ENCODE measurements around the gene S100PBP.

Gene S100PBP

GRCh38 chr1:32884032-32884372 lies 66.5 kb downstream of the S100PBP start:
- TF ChIP-seq EZH2 (optimal IDR thresholded peaks at IDR 0.05; ENCODE audit: low read depth, low read length) (no peak), CTCF (IDR thresholded peaks at IDR 0.05; ENCODE audit: low read length) (no peak), EZH2phosphoT487 (IDR thresholded peaks at IDR 0.05; ENCODE audit: low read length) (no peak)

GRCh38 chr1:32884726-32885125 lies 67.3 kb downstream of the S100PBP start:
- no peak overlapping the region for H2AFZ ChIP-seq (ENCODE audit: low read length)
- no peaks in the 10 kb centered on the region for H3F3A ChIP-seq (ENCODE audit: insufficient read depth, low read length)
- H3K27me3 ChIP-seq (replicated peaks; ENCODE audit: insufficient read depth, low read length): peaks cover 57% of the 10 kb centered on the region
- no peak for TF ChIP-seq CTCF (IDR thresholded peaks at IDR 0.05; ENCODE audit: low read length)
- no peak for TF ChIP-seq EZH2phosphoT487 (IDR thresholded peaks at IDR 0.05; ENCODE audit: low read length)
- no peak for TF ChIP-seq EZH2 (optimal IDR thresholded peaks at IDR 0.05; ENCODE audit: low read depth, low read length)
- no peak for DNase-seq
- no peak overlapping the region for H3K4me2 ChIP-seq (ENCODE audit: low read depth, low read length)
- no peak overlapping the region for H3K27ac ChIP-seq (ENCODE audit: low read length)
- H3K4me3 ChIP-seq (ENCODE audit: low read length): no peak overlapping the region
- no peak overlapping the region for H3K9ac ChIP-seq (ENCODE audit: low read length)
- no peaks in the 10 kb centered on the region for H3K9me3 ChIP-seq (replicated peaks; ENCODE audit: insufficient read depth, low read length)
- H3K36me3 ChIP-seq (replicated peaks; ENCODE audit: insufficient read depth, low read length): no peaks in the 10 kb centered on the region
- no peaks in the 10 kb centered on the region for H3K79me2 ChIP-seq (ENCODE audit: low read length)
- no peaks in the 10 kb centered on the region for H4K20me1 ChIP-seq (ENCODE audit: insufficient read depth, low read length)
- no peaks in the 10 kb centered on the region for H3K4me1 ChIP-seq (ENCODE audit: low read length)
- no peaks in the 10 kb centered on the region for H3K9me2 ChIP-seq (replicated peaks; ENCODE audit: insufficient read depth, low read length)

More at GRCh38 chr1:32884032-32884372, 66.5 kb downstream of the S100PBP start:
- no peak for DNase-seq
- H3K79me2 ChIP-seq (ENCODE audit: low read length): no peaks in the 10 kb centered on the region
- peaks cover 50% of the 10 kb centered on the region for H3K27me3 ChIP-seq (replicated peaks; ENCODE audit: insufficient read depth, low read length)
- H3K4me1 ChIP-seq (ENCODE audit: low read length): no peaks in the 10 kb centered on the region
- no peak overlapping the region for H3K4me3 ChIP-seq (ENCODE audit: low read length)
- H3K36me3 ChIP-seq (replicated peaks; ENCODE audit: insufficient read depth, low read length): no peaks in the 10 kb centered on the region
- no peak overlapping the region for H3K4me2 ChIP-seq (ENCODE audit: low read depth, low read length)
- H3K9me2 ChIP-seq (replicated peaks; ENCODE audit: insufficient read depth, low read length): no peaks in the 10 kb centered on the region
- no peaks in the 10 kb centered on the region for H3F3A ChIP-seq (ENCODE audit: insufficient read depth, low read length)
- H3K27ac ChIP-seq (ENCODE audit: low read length): no peak overlapping the region
- no peaks in the 10 kb centered on the region for H3K9me3 ChIP-seq (replicated peaks; ENCODE audit: insufficient read depth, low read length)
- H4K20me1 ChIP-seq (ENCODE audit: insufficient read depth, low read length): no peaks in the 10 kb centered on the region
- H2AFZ ChIP-seq (ENCODE audit: low read length): no peak overlapping the region
- no peak overlapping the region for H3K9ac ChIP-seq (ENCODE audit: low read length)

DNA sequence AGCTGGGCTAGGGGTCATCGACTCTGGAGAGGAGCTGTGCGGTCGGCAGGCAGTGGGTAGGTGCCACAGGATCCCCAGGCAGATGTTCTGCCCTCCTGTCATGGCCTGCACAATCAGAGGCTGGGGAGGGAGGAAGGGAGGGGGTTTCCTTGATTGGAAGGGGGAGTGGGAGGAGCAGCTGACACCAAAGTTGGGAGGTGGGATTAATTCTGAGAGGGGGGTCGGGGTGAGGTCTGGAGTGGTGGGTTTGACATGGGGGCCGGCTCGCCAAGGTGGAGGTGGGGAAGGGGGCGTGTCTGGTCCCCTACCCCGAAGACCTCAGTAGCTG lies 68.2 kb downstream of the S100PBP start:
- no peak overlapping the region for H3K9ac ChIP-seq (ENCODE audit: low read length)
- no peaks in the 10 kb centered on the region for H3K36me3 ChIP-seq (replicated peaks; ENCODE audit: insufficient read depth, low read length)
- H4K20me1 ChIP-seq (ENCODE audit: insufficient read depth, low read length): no peaks in the 10 kb centered on the region
- H3K4me3 ChIP-seq (ENCODE audit: low read length): no peak overlapping the region
- H3K27me3 ChIP-seq (replicated peaks; ENCODE audit: insufficient read depth, low read length): peaks cover 66% of the 10 kb centered on the region
- TF ChIP-seq EZH2 (optimal IDR thresholded peaks at IDR 0.05; ENCODE audit: low read depth, low read length): no peak
- no peak for TF ChIP-seq EZH2phosphoT487 (IDR thresholded peaks at IDR 0.05; ENCODE audit: low read length)
- no peak for TF ChIP-seq CTCF (IDR thresholded peaks at IDR 0.05; ENCODE audit: low read length)
- no peak overlapping the region for H2AFZ ChIP-seq (ENCODE audit: low read length)
- H3F3A ChIP-seq (ENCODE audit: insufficient read depth, low read length): no peaks in the 10 kb centered on the region
- no peaks in the 10 kb centered on the region for H3K9me2 ChIP-seq (replicated peaks; ENCODE audit: insufficient read depth, low read length)
- no peaks in the 10 kb centered on the region for H3K4me1 ChIP-seq (ENCODE audit: low read length)
- H3K79me2 ChIP-seq (ENCODE audit: low read length): no peaks in the 10 kb centered on the region
- no peak overlapping the region for H3K4me2 ChIP-seq (ENCODE audit: low read depth, low read length)
- DNase-seq: no peak
- no peaks in the 10 kb centered on the region for H3K9me3 ChIP-seq (replicated peaks; ENCODE audit: insufficient read depth, low read length)
- no peak overlapping the region for H3K27ac ChIP-seq (ENCODE audit: low read length)
